HepG2 (cell line): Measurements from ENCODE around the gene HSD3B7. TPM values are rescaled to one million over a fixed set of nuclear protein-coding genes. Genes with fewer than 3 reads are reported as not detected.
A peak's percentile ranks its signal among the peaks of the same experiment; 100 is the strongest.

Experiments used
- DPF2 ChIP-seq: sonication (generic); formaldehyde crosslinking; IDR thresholded peaks from 2 replicates; pipeline ENCODE4 v1.4.0; 2020; ENCODE audit warnings: mild to moderate bottlenecking, low read depth, missing genetic modification reagents, borderline replicate concordance
- HNF4A ChIP-seq: sonication (generic); formaldehyde crosslinking; IDR thresholded peaks from 2 replicates; pipeline ENCODE4 v1.4.0; 2020; ENCODE audit warnings: missing genetic modification reagents
- HNRNPH1 ChIP-seq: fragments of 200-400 bp; formaldehyde crosslinking; optimal IDR thresholded peaks from 2 replicates; pipeline ENCODE3; 2017; ENCODE audit warnings: mild to moderate bottlenecking, low read depth, low read length
- NAIF1 ChIP-seq: sonication (generic); formaldehyde crosslinking; IDR thresholded peaks from 2 replicates; pipeline ENCODE4 v1.5.0; 2020; ENCODE audit warnings: mild to moderate bottlenecking, missing genetic modification reagents, borderline replicate concordance
- STAT5B ChIP-seq: sonication (generic); formaldehyde crosslinking; IDR thresholded peaks from 2 replicates; pipeline ENCODE4 v1.4.0; 2020; ENCODE audit warnings: missing genetic modification reagents
- ZNF124 ChIP-seq: sonication (generic); formaldehyde crosslinking; IDR thresholded peaks from 2 replicates; pipeline ENCODE4 v1.4.0; 2020; ENCODE audit warnings: missing genetic modification reagents
- ZNF232 ChIP-seq: sonication (generic); formaldehyde crosslinking; IDR thresholded peaks from 2 replicates; pipeline ENCODE4 v1.4.0; 2020; ENCODE audit warnings: missing genetic modification reagents, borderline replicate concordance
- ZNF333 ChIP-seq: sonication (generic); formaldehyde crosslinking; IDR thresholded peaks from 2 replicates; pipeline ENCODE4 v1.4.0; 2020; ENCODE audit warnings: mild to moderate bottlenecking, missing genetic modification reagents, borderline replicate concordance
- ZNF776 ChIP-seq: sonication (generic); formaldehyde crosslinking; IDR thresholded peaks from 2 replicates; pipeline ENCODE4 v1.4.0; 2020; ENCODE audit warnings: mild to moderate bottlenecking, missing genetic modification reagents
- polyA plus RNA-seq, 8 experiments: library from polyadenylated mRNA; depleted of rRNA in 3 of 8; stranded (reverse) in 7 of 8; unstranded in 1 of 8; fragments of >200 nt; fragmentation: Illumina TruSeq in 4 of 8; extraction: Trizol in 4 of 8; gene quantifications; 2 replicates each; pipeline versions ENCODE4 v1.2.1 to v1.2.3, GENCODE V29; 2011 to 2016; ENCODE audit warnings: low read depth in 4 of 8, missing spikeins in 1 of 8, mixed read lengths in 1 of 8; ENCODE audit not compliant: insufficient read depth in 1 of 8
- total RNA-seq, 5 experiments: library from RNA; depleted of rRNA; stranded (reverse); fragments of >200 nt; fragmentation: Illumina TruSeq; extraction: Trizol; gene quantifications; 2 replicates each; pipeline ENCODE4 v1.2.3, GENCODE V29; 2016; ENCODE audit warnings: low read depth in 1 of 5
- TF ChIP-seq, protein P1 (sequence below): sonication (generic); formaldehyde crosslinking; IDR thresholded peaks from 2 replicates; pipeline ENCODE4 v1.4.0; 2020; ENCODE audit warnings: mild to moderate bottlenecking, missing genetic modification reagents
- TF ChIP-seq, protein P2 (sequence below): IDR thresholded peaks from 2 replicates; pipeline ENCODE4 v1.6.1; 2012; ENCODE audit warnings: low read length, improper control_type of control experiment
- TF ChIP-seq, protein P3 (sequence below): sonication (generic); formaldehyde crosslinking; conservative IDR thresholded peaks from 2 replicates; pipeline ENCODE4 v1.8.0; 2022; ENCODE audit warnings: low read depth, missing genetic modification reagents
- TF ChIP-seq, protein P4 (sequence below): sonication (generic); formaldehyde crosslinking; IDR thresholded peaks from 2 replicates; pipeline ENCODE4 v1.5.0; 2020; ENCODE audit warnings: mild to moderate bottlenecking, missing genetic modification reagents, borderline replicate concordance

Gene HSD3B7
- total and polyA plus RNA-seq, 2 of the 13 experiments (the other 11 are each of a cell fraction or from before 2014, with no cell fraction given), result 32.9 to 69.7 TPM

DNA sequence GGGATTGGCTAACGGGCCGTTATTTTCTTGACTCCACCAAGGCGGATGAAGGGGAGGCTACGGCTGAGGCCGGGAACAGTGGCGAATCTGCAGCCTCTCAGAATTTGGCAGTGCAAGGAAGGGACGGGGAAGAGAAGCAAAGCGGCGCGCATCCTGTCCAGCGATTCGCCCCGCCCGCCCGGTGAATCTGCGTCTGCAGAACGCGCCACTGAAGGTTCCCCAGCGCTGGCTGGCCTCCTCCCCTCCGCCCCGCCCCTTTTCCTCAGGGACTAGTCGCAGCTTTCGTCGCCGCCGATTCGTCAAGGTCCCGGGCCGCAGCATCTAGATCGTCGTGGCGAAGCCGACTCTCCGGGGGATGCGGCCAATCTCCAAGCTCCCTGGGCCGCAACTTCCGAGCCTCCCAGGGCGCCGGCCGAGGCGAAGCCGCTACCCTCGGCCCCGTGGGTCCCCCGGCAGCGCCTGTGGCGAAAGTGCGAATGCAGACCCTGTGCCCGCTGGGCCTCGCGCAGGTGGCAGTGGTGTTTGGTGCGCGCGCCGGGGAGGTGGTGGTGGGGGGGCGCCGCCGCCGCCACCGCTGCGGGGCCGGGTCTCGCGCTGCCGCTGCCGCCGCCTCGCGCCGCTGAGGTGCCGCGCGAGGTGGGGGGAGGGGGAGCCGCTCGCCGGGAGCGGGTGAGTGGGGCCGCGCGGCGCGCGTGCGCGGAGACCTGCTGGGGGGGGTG, 27.4 kb upstream of the HSD3B7 start, which contains the start of gene SETD1A (continued):
- TF ChIP-seq, protein P1, sequence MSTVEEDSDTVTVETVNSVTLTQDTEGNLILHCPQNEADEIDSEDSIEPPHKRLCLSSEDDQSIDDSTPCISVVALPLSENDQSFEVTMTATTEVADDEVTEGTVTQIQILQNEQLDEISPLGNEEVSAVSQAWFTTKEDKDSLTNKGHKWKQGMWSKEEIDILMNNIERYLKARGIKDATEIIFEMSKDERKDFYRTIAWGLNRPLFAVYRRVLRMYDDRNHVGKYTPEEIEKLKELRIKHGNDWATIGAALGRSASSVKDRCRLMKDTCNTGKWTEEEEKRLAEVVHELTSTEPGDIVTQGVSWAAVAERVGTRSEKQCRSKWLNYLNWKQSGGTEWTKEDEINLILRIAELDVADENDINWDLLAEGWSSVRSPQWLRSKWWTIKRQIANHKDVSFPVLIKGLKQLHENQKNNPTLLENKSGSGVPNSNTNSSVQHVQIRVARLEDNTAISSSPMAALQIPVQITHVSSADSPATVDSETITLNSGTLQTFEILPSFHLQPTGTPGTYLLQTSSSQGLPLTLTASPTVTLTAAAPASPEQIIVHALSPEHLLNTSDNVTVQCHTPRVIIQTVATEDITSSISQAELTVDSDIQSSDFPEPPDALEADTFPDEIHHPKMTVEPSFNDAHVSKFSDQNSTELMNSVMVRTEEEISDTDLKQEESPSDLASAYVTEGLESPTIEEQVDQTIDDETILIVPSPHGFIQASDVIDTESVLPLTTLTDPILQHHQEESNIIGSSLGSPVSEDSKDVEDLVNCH, result no peak
- TF ChIP-seq ZNF776 (CRISPR knock-in tag) (peak; percentile 46), HNF4A (no peak), ZNF333 (peak; percentile 74; the same call in 1 of the 2 replicates), ZNF124 (CRISPR knock-in tag) (peak; percentile 36; the same call in 1 of the 2 replicates), DPF2 (CRISPR knock-in tag) (no peak), HNRNPH1 (no peak), STAT5B (no peak), NAIF1 (CRISPR knock-in tag) (no peak), ZNF232 (peak; percentile 43; the same call in 1 of the 2 replicates)
- TF ChIP-seq, protein P2, sequence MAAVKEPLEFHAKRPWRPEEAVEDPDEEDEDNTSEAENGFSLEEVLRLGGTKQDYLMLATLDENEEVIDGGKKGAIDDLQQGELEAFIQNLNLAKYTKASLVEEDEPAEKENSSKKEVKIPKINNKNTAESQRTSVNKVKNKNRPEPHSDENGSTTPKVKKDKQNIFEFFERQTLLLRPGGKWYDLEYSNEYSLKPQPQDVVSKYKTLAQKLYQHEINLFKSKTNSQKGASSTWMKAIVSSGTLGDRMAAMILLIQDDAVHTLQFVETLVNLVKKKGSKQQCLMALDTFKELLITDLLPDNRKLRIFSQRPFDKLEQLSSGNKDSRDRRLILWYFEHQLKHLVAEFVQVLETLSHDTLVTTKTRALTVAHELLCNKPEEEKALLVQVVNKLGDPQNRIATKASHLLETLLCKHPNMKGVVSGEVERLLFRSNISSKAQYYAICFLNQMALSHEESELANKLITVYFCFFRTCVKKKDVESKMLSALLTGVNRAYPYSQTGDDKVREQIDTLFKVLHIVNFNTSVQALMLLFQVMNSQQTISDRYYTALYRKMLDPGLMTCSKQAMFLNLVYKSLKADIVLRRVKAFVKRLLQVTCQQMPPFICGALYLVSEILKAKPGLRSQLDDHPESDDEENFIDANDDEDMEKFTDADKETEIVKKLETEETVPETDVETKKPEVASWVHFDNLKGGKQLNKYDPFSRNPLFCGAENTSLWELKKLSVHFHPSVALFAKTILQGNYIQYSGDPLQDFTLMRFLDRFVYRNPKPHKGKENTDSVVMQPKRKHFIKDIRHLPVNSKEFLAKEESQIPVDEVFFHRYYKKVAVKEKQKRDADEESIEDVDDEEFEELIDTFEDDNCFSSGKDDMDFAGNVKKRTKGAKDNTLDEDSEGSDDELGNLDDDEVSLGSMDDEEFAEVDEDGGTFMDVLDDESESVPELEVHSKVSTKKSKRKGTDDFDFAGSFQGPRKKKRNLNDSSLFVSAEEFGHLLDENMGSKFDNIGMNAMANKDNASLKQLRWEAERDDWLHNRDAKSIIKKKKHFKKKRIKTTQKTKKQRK, result no peak
- TF ChIP-seq, protein P3, sequence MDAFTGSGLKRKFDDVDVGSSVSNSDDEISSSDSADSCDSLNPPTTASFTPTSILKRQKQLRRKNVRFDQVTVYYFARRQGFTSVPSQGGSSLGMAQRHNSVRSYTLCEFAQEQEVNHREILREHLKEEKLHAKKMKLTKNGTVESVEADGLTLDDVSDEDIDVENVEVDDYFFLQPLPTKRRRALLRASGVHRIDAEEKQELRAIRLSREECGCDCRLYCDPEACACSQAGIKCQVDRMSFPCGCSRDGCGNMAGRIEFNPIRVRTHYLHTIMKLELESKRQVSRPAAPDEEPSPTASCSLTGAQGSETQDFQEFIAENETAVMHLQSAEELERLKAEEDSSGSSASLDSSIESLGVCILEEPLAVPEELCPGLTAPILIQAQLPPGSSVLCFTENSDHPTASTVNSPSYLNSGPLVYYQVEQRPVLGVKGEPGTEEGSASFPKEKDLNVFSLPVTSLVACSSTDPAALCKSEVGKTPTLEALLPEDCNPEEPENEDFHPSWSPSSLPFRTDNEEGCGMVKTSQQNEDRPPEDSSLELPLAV (CRISPR knock-in tag), result no peak
- TF ChIP-seq, protein P4, sequence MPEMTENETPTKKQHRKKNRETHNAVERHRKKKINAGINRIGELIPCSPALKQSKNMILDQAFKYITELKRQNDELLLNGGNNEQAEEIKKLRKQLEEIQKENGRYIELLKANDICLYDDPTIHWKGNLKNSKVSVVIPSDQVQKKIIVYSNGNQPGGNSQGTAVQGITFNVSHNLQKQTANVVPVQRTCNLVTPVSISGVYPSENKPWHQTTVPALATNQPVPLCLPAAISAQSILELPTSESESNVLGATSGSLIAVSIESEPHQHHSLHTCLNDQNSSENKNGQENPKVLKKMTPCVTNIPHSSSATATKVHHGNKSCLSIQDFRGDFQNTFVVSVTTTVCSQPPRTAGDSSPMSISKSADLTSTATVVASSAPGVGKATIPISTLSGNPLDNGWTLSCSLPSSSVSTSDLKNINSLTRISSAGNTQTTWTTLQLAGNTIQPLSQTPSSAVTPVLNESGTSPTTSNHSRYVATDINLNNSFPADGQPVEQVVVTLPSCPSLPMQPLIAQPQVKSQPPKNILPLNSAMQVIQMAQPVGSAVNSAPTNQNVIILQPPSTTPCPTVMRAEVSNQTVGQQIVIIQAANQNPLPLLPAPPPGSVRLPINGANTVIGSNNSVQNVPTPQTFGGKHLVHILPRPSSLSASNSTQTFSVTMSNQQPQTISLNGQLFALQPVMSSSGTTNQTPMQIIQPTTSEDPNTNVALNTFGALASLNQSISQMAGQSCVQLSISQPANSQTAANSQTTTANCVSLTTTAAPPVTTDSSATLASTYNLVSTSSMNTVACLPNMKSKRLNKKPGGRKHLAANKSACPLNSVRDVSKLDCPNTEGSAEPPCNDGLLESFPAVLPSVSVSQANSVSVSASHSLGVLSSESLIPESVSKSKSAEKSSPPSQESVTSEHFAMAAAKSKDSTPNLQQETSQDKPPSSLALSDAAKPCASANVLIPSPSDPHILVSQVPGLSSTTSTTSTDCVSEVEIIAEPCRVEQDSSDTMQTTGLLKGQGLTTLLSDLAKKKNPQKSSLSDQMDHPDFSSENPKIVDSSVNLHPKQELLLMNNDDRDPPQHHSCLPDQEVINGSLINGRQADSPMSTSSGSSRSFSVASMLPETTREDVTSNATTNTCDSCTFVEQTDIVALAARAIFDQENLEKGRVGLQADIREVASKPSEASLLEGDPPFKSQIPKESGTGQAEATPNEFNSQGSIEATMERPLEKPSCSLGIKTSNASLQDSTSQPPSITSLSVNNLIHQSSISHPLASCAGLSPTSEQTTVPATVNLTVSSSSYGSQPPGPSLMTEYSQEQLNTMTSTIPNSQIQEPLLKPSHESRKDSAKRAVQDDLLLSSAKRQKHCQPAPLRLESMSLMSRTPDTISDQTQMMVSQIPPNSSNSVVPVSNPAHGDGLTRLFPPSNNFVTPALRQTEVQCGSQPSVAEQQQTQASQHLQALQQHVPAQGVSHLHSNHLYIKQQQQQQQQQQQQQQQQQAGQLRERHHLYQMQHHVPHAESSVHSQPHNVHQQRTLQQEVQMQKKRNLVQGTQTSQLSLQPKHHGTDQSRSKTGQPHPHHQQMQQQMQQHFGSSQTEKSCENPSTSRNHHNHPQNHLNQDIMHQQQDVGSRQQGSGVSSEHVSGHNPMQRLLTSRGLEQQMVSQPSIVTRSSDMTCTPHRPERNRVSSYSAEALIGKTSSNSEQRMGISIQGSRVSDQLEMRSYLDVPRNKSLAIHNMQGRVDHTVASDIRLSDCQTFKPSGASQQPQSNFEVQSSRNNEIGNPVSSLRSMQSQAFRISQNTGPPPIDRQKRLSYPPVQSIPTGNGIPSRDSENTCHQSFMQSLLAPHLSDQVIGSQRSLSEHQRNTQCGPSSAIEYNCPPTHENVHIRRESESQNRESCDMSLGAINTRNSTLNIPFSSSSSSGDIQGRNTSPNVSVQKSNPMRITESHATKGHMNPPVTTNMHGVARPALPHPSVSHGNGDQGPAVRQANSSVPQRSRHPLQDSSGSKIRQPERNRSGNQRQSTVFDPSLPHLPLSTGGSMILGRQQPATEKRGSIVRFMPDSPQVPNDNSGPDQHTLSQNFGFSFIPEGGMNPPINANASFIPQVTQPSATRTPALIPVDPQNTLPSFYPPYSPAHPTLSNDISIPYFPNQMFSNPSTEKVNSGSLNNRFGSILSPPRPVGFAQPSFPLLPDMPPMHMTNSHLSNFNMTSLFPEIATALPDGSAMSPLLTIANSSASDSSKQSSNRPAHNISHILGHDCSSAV (CRISPR knock-in tag), result no peak
